HepG2 (cell line): ENCODE data around the gene TP73.

Experiments
- BRCA1 ChIP-seq: sonication (generic); formaldehyde crosslinking; IDR thresholded peaks from 2 replicates; pipeline ENCODE4 v1.4.0; 2020; ENCODE audit warnings: missing genetic modification reagents
- ETV6 ChIP-seq: sonication (generic); formaldehyde crosslinking; conservative IDR thresholded peaks from 2 replicates; pipeline ENCODE4 v1.4.0; 2020; ENCODE audit warnings: missing genetic modification reagents
- RBAK ChIP-seq: sonication (generic); formaldehyde crosslinking; IDR thresholded peaks from 2 replicates; pipeline ENCODE4 v1.5.1; 2020; ENCODE audit warnings: mild to moderate bottlenecking, missing genetic modification reagents
- RBM22 ChIP-seq: fragments of 200-400 bp; formaldehyde crosslinking; optimal IDR thresholded peaks from 2 replicates; pipeline ENCODE3; 2017; ENCODE audit warnings: mild to moderate bottlenecking, low read length, moderate library complexity
- RXRB ChIP-seq: IDR thresholded peaks from 2 replicates; pipeline ENCODE4 v1.6.1; 2016; ENCODE audit warnings: borderline replicate concordance, missing genetic modification reagents, missing compliant biosample characterization
- SOX13 ChIP-seq, 3 experiments: fragments of 450-650 bp in 1 of 3; sonication (generic) in 1 of 3; formaldehyde crosslinking in 1 of 3; IDR thresholded peaks in 2 of 3; conservative IDR thresholded peaks in 1 of 3; 2 replicates each; pipeline versions ENCODE4 v1.5.0 to v1.6.1; 2016 to 2020; ENCODE audit warnings: antibody characterized with exemption in 1 of 3, mild to moderate bottlenecking in 1 of 3, missing compliant biosample characterization in 1 of 3, missing genetic modification reagents in 1 of 3, moderate library complexity in 1 of 3
- SP1 ChIP-seq, 2 experiments: fragments of 450-650 bp in 1 of 2; sonication (generic) in 1 of 2; formaldehyde crosslinking in 1 of 2; IDR thresholded peaks; 2 replicates each; pipeline versions ENCODE4 v1.4.0 to v1.6.1; 2016 to 2020; ENCODE audit warnings: missing genetic modification reagents in 1 of 2
- TAF1 ChIP-seq: sonication (generic); formaldehyde crosslinking; IDR thresholded peaks from 2 replicates; pipeline ENCODE4 v1.4.0; 2020; ENCODE audit warnings: missing genetic modification reagents
- TAF15 ChIP-seq: fragments of 200-400 bp; formaldehyde crosslinking; IDR thresholded peaks from one replicate; pipeline ENCODE4 v1.6.1; 2018; ENCODE audit warnings: mild to moderate bottlenecking, low read depth, low read length; ENCODE audit not compliant: poor library complexity, severe bottlenecking
- ZBTB40 ChIP-seq, 2 experiments: fragments of 450-650 bp in 1 of 2; sonication (generic) in 1 of 2; formaldehyde crosslinking in 1 of 2; IDR thresholded peaks; 2 replicates each; pipeline versions ENCODE4 v1.6.1 to v1.8.0; 2016 to 2022; ENCODE audit warnings: antibody characterized with exemption in 1 of 2, mild to moderate bottlenecking in 1 of 2, missing genetic modification reagents in 1 of 2
- ZBTB49 ChIP-seq: sonication (generic); formaldehyde crosslinking; IDR thresholded peaks from 2 replicates; pipeline ENCODE4 v1.4.0; 2020; ENCODE audit warnings: missing genetic modification reagents, borderline replicate concordance
- TF ChIP-seq, protein P1 (sequence below): sonication (generic); formaldehyde crosslinking; IDR thresholded peaks from 2 replicates; pipeline ENCODE4 v1.5.0; 2020; ENCODE audit warnings: mild to moderate bottlenecking, missing genetic modification reagents, moderate library complexity
- TF ChIP-seq, protein P2 (sequence below), 2 experiments: sonication (generic) in 1 of 2; formaldehyde crosslinking in 1 of 2; IDR thresholded peaks; 2 replicates each; pipeline versions ENCODE4 v1.5.1 to v1.6.1; 2011 to 2020; ENCODE audit warnings: borderline replicate concordance in 1 of 2, low read depth in 1 of 2, low read length in 1 of 2, mild to moderate bottlenecking in 1 of 2, missing genetic modification reagents in 1 of 2, moderate library complexity in 1 of 2

GRCh38 chr1:3673381-3674099 lies 21.2 kb downstream of the TP73 start:
- TF ChIP-seq, protein P1, sequence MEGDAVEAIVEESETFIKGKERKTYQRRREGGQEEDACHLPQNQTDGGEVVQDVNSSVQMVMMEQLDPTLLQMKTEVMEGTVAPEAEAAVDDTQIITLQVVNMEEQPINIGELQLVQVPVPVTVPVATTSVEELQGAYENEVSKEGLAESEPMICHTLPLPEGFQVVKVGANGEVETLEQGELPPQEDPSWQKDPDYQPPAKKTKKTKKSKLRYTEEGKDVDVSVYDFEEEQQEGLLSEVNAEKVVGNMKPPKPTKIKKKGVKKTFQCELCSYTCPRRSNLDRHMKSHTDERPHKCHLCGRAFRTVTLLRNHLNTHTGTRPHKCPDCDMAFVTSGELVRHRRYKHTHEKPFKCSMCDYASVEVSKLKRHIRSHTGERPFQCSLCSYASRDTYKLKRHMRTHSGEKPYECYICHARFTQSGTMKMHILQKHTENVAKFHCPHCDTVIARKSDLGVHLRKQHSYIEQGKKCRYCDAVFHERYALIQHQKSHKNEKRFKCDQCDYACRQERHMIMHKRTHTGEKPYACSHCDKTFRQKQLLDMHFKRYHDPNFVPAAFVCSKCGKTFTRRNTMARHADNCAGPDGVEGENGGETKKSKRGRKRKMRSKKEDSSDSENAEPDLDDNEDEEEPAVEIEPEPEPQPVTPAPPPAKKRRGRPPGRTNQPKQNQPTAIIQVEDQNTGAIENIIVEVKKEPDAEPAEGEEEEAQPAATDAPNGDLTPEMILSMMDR, result no peak
- TF ChIP-seq, protein P2, sequence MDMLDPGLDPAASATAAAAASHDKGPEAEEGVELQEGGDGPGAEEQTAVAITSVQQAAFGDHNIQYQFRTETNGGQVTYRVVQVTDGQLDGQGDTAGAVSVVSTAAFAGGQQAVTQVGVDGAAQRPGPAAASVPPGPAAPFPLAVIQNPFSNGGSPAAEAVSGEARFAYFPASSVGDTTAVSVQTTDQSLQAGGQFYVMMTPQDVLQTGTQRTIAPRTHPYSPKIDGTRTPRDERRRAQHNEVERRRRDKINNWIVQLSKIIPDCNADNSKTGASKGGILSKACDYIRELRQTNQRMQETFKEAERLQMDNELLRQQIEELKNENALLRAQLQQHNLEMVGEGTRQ (IDR thresholded peaks at IDR 0.05; ENCODE audit: low read depth, low read length), result no peak
- TF ChIP-seq, protein P2 (CRISPR knock-in tag; IDR thresholded peaks at IDR 0.05; ENCODE audit: borderline replicate concordance), result no peak
- TF ChIP-seq SP1 (IDR thresholded peaks at IDR 0.05) (no peak), SP1 (CRISPR knock-in tag; IDR thresholded peaks at IDR 0.05) (no peak), ZBTB49 (no peak), ZBTB40 (IDR thresholded peaks at IDR 0.05) (no peak), ZBTB40 (CRISPR knock-in tag; IDR thresholded peaks at IDR 0.05) (no peak), RXRB (no peak), SOX13 (IDR thresholded peaks at IDR 0.05) (no peak), SOX13 (CRISPR knock-in tag; conservative IDR thresholded peaks at IDR 0.05 in 1 of 2, IDR thresholded peaks at IDR 0.05 in 1 of 2) (no peak), TAF15 (no peak), TAF1 (CRISPR knock-in tag) (no peak), RBM22 (no peak), BRCA1 (CRISPR knock-in tag) (no peak), RBAK (CRISPR knock-in tag) (no peak), ETV6 (CRISPR knock-in tag) (no peak)
